HG02852 (cell line): Measurements from ENCODE around the gene CNTF.
A peak's percentile ranks its signal among the peaks of the same experiment; 100 is the strongest.

Source experiments
- ATAC-seq: cut with Tn5 transposase; IDR thresholded peaks from one replicate; pipeline ENCODE4 v1.9.1; 2021; ENCODE audit warnings: mild to moderate bottlenecking, moderate library complexity; ENCODE audit not compliant: unreplicated experiment

Gene CNTF

GRCh38 chr11:58641803-58642581 is 19.5 kb downstream of the CNTF start:
- ATAC-seq: no peak

- no peak for ATAC-seq
These were observed 23.4 kb downstream of the CNTF start for GRCh38 chr11:58645854-58646253.

- ATAC-seq: peak; percentile 81
These were observed 24.8 kb downstream of the CNTF start for GRCh38 chr11:58647141-58647699.

- ATAC-seq: peak; percentile 6
These were observed 25.4 kb downstream of the CNTF start for GRCh38 chr11:58647866-58648265.

GRCh38 chr11:58649623-58650022 is 27.2 kb downstream of the CNTF start:
- no peak for ATAC-seq

- no peak for ATAC-seq
These were observed 28.0 kb downstream of the CNTF start for GRCh38 chr11:58650496-58650895.

- ATAC-seq: no peak
These were observed 30.3 kb downstream of the CNTF start for GRCh38 chr11:58652726-58653280.

- ATAC-seq: peak; percentile 89
These were observed 31.8 kb downstream of the CNTF start for GRCh38 chr11:58654079-58654907.

GRCh38 chr11:58654908-58655296 is 32.4 kb downstream of the CNTF start:
- ATAC-seq: no peak

GRCh38 chr11:58656348-58656747 is 33.9 kb downstream of the CNTF start:
- no peak for ATAC-seq

- no peak for ATAC-seq
These were observed 36.2 kb downstream of the CNTF start for GRCh38 chr11:58658623-58659022.

- no peak for ATAC-seq
These were observed 36.9 kb downstream of the CNTF start for GRCh38 chr11:58659404-58659803.

GRCh38 chr11:58659910-58660570 is 37.6 kb downstream of the CNTF start:
- no peak for ATAC-seq

GRCh38 chr11:58671983-58672633 is 49.6 kb downstream of the CNTF start:
- ATAC-seq: no peak

GRCh38 chr11:58674609-58675008 is 52.1 kb downstream of the CNTF start:
- no peak for ATAC-seq
